Smooth muscle cell (in vitro differentiated cells): Measurements from ENCODE around the gene MAL. TPM values are rescaled to one million over a fixed set of nuclear protein-coding genes. Genes with fewer than 3 reads are reported as not detected.

Experiments used
- DNase-seq: peaks from one replicate; lab custom pipeline; 2025; ENCODE audit not compliant: unreplicated experiment; lab: John Stamatoyannopoulos, UW
- H2AFZ ChIP-seq: fragments of 200-600 bp; sonication (generic); 2 replicates; pipeline ENCODE4 v1.6.0; 2016; ENCODE audit warnings: antibody characterized with exemption, low read depth, mild to moderate bottlenecking
- H3F3A ChIP-seq: fragments of 200-600 bp; sonication (generic); 2 replicates; pipeline ENCODE4 v1.6.0; 2017; ENCODE audit warnings: antibody characterized with exemption, low read depth
- H3K27ac ChIP-seq: fragments of 200-600 bp; sonication (generic); 2 replicates; pipeline ENCODE4 v1.5.1; 2016; ENCODE audit warnings: low read depth, mild to moderate bottlenecking
- H3K27me3 ChIP-seq: fragments of 200-600 bp; sonication (generic); 2 replicates; pipeline ENCODE4 v1.6.1; 2016; ENCODE audit warnings: low read depth, mild to moderate bottlenecking
- H3K36me3 ChIP-seq: fragments of 200-600 bp; sonication (generic); 2 replicates; pipeline ENCODE4 v1.5.1; 2016; ENCODE audit warnings: low read depth
- H3K4me1 ChIP-seq: fragments of 200-600 bp; sonication (generic); 2 replicates; pipeline ENCODE4 v1.5.1; 2016; ENCODE audit warnings: low read depth
- H3K4me2 ChIP-seq: fragments of 200-600 bp; sonication (generic); 2 replicates; pipeline ENCODE4 v1.6.0; 2016; ENCODE audit warnings: mild to moderate bottlenecking
- H3K4me3 ChIP-seq: fragments of 200-600 bp; sonication (generic); 2 replicates; pipeline ENCODE4 v1.5.1; 2016; ENCODE audit warnings: mild to moderate bottlenecking
- H3K79me2 ChIP-seq: fragments of 200-600 bp; sonication (generic); 2 replicates; pipeline ENCODE4 v1.6.0; 2016; ENCODE audit warnings: low read depth, mild to moderate bottlenecking
- H3K9ac ChIP-seq: fragments of 200-600 bp; sonication (generic); 2 replicates; pipeline ENCODE4 v1.6.0; 2016; ENCODE audit warnings: low read depth
- H3K9me3 ChIP-seq: fragments of 200-600 bp; sonication (generic); replicated peaks from 2 replicates; pipeline ENCODE4 v1.5.1; 2016; ENCODE audit warnings: low read depth
- H4K20me1 ChIP-seq: fragments of 200-600 bp; sonication (generic); 2 replicates; pipeline ENCODE4 v1.6.0; 2016; ENCODE audit warnings: low read depth
- CTCF ChIP-seq: fragments of 200-600 bp; sonication (generic); IDR thresholded peaks from 2 replicates; pipeline ENCODE4 v1.5.1; 2017; ENCODE audit warnings: borderline replicate concordance, mild to moderate bottlenecking, antibody characterized with exemption; ENCODE audit not compliant: insufficient read depth, poor library complexity, severe bottlenecking
- WGBS: methylation state at CpG from one replicate; pipeline ENCODE4 v1.1.7; 2016; ENCODE audit warnings: low lambda C conversion rate; 5-methylcytosine and 5-hydroxymethylcytosine counted together
- polyA plus RNA-seq: library from polyadenylated mRNA; unstranded; fragments of >200 nt; fragmentation: Nextera tagmentation; extraction: Ambion mirVana; gene quantifications from 2 replicates; pipeline ENCODE4 v1.2.1, GENCODE V29; 2016
- total RNA-seq: library from RNA; depleted of rRNA; stranded (reverse); fragments of >200 nt; gene quantifications from 2 replicates; pipeline ENCODE4 v1.2.3, GENCODE V29; 2014

The MAL gene
- total and polyA plus RNA-seq, 2 experiments from 2014 or later: not detected

- no peak overlapping the region for H3K4me2 ChIP-seq
- WGBS: 69% methylated on average over 15 of the region's 15 CpGs
- no peaks in the 10 kb centered on the region for H3K27me3 ChIP-seq
- H3K27ac ChIP-seq: no peak overlapping the region
- H3K4me3 ChIP-seq: no peak overlapping the region
- no peaks in the 10 kb centered on the region for H3K36me3 ChIP-seq
- H3F3A ChIP-seq: no peaks in the 10 kb centered on the region
- H3K79me2 ChIP-seq: no peaks in the 10 kb centered on the region
- no peaks in the 10 kb centered on the region for H4K20me1 ChIP-seq
- TF ChIP-seq CTCF: no peak
- H2AFZ ChIP-seq: no peak overlapping the region
- H3K4me1 ChIP-seq: no peaks in the 10 kb centered on the region
- DNase-seq: no peak
- H3K9ac ChIP-seq: no peak overlapping the region
- no peaks in the 10 kb centered on the region for H3K9me3 ChIP-seq
Observed at GRCh38 chr2:94987074-94988020, 38.2 kb upstream of the MAL start.

GRCh38 chr2:94990956-94991355, 34.6 kb upstream of the MAL start:
- no peak for TF ChIP-seq CTCF
- no peak overlapping the region for H3K4me3 ChIP-seq
- H3K27me3 ChIP-seq: no peaks in the 10 kb centered on the region
- no peak overlapping the region for H2AFZ ChIP-seq
- no peaks in the 10 kb centered on the region for H4K20me1 ChIP-seq
- H3K9me3 ChIP-seq: no peaks in the 10 kb centered on the region
- no peaks in the 10 kb centered on the region for H3K36me3 ChIP-seq
- H3K4me2 ChIP-seq: no peak overlapping the region
- H3K79me2 ChIP-seq: no peaks in the 10 kb centered on the region
- H3F3A ChIP-seq: no peaks in the 10 kb centered on the region
- no peaks in the 10 kb centered on the region for H3K4me1 ChIP-seq
- no peak overlapping the region for H3K27ac ChIP-seq
- no peak overlapping the region for H3K9ac ChIP-seq
- DNase-seq: no peak

- Histone ChIP-seq H3K9me3 (no peaks in the 10 kb centered on the region), H3K27me3 (no peaks in the 10 kb centered on the region), H3K4me2 (no peak overlapping the region), H3K27ac (no peak overlapping the region), H4K20me1 (no peaks in the 10 kb centered on the region), H3K79me2 (no peaks in the 10 kb centered on the region), H3K4me3 (no peak overlapping the region), H3K4me1 (no peaks in the 10 kb centered on the region), H3K9ac (no peak overlapping the region), H3F3A (no peaks in the 10 kb centered on the region), H3K36me3 (no peaks in the 10 kb centered on the region), H2AFZ (no peak overlapping the region)
- no peak for TF ChIP-seq CTCF
- WGBS: 67% methylated on average over 5 of the region's 5 CpGs
- DNase-seq: no peak
Observed at GRCh38 chr2:94992360-94992759, 33.1 kb upstream of the MAL start.
